ENCODE data around the gene CHTF8.

- TF ChIP-seq POLR2A (IDR thresholded peaks at IDR 0.05) = no peak
- TF ChIP-seq CTCF (IDR thresholded peaks at IDR 0.05 in 8 of 11, conservative IDR thresholded peaks at IDR 0.05 in 3 of 11) = no peak
These were observed 8.6 kb upstream of the CHTF8 start for GRCh38 chr16:69141014-69141413.
